ENCODE results near the gene SLC10A6. TPM values are rescaled to one million over a fixed set of nuclear protein-coding genes. Genes with fewer than 3 reads are reported as not detected.

Gene SLC10A6
- total RNA-seq, 2 donors from 2014 or later: 2.8 to 3.6 TPM

GRCh38 chr4:86855572-86855971, 6.4 kb upstream of the SLC10A6 start:
- intact Hi-C loops (cut with DNase I): no loop called here
- DNase-seq (ENCODE audit: low spot score): no peak

GRCh38 chr4:86853209-86853608, 4.0 kb upstream of the SLC10A6 start:
- DNase-seq (ENCODE audit: low spot score): no peak
- intact Hi-C loops (cut with DNase I): no loop called here

GRCh38 chr4:86848136-86848535, 1.0 kb downstream of the SLC10A6 start:
- intact Hi-C loops (cut with DNase I): no loop called here
- DNase-seq (ENCODE audit: low spot score): no peak

- intact Hi-C loops (cut with DNase I): no loop called here
These were observed 1.6 kb downstream of the SLC10A6 start for GRCh38 chr4:86847571-86847970.

GRCh38 chr4:86846921-86847320, 2.3 kb downstream of the SLC10A6 start:
- no peak for DNase-seq (ENCODE audit: low spot score)
- intact Hi-C loops (cut with DNase I): no loop called here

More at GRCh38 chr4:86847571-86847970, 1.6 kb downstream of the SLC10A6 start:
- no peak for DNase-seq (ENCODE audit: low spot score)

- DNase-seq (ENCODE audit: low spot score): no peak
- intact Hi-C loops (cut with DNase I): loop anchor here in 1 of 2 donors (1.0 kb wide), 1 partner anchor 45 kb away; no protein-coding TSS in a partner anchor
These were observed 3.6 kb downstream of the SLC10A6 start for GRCh38 chr4:86845593-86845992.

GRCh38 chr4:86841309-86841708, 7.9 kb downstream of the SLC10A6 start:
- DNase-seq (ENCODE audit: low spot score): no peak
- intact Hi-C loops (cut with DNase I): no loop called here

- intact Hi-C loops (cut with DNase I): no loop called here
- no peak for DNase-seq (ENCODE audit: low spot score)
These were observed 8.3 kb downstream of the SLC10A6 start for GRCh38 chr4:86840858-86841257.

- no peak for DNase-seq (ENCODE audit: low spot score)
- intact Hi-C loops (cut with DNase I): no loop called here
These were observed 11.3 kb downstream of the SLC10A6 start for GRCh38 chr4:86837691-86838503.

GRCh38 chr4:86835677-86836076, 13.5 kb downstream of the SLC10A6 start:
- DNase-seq (ENCODE audit: low spot score): no peak
- intact Hi-C loops (cut with DNase I): no loop called here

GRCh38 chr4:86834901-86835300, 14.3 kb downstream of the SLC10A6 start:
- no peak for DNase-seq (ENCODE audit: low spot score)
- intact Hi-C loops (cut with DNase I): no loop called here

GRCh38 chr4:86833615-86834014, 15.6 kb downstream of the SLC10A6 start:
- no peak for DNase-seq (ENCODE audit: low spot score)
- intact Hi-C loops (cut with DNase I): no loop called here

- DNase-seq (ENCODE audit: low spot score): no peak
- intact Hi-C loops (cut with DNase I): no loop called here
These were observed 17.7 kb downstream of the SLC10A6 start for GRCh38 chr4:86831262-86832130.

- intact Hi-C loops (cut with DNase I): no loop called here
- no peak for DNase-seq (ENCODE audit: low spot score)
These were observed 23.7 kb downstream of the SLC10A6 start for GRCh38 chr4:86825511-86825910.

- no peak for DNase-seq (ENCODE audit: low spot score)
- intact Hi-C loops (cut with DNase I): no loop called here
These were observed 27.0 kb downstream of the SLC10A6 start for GRCh38 chr4:86822136-86822535.

- intact Hi-C loops (cut with DNase I): no loop called here
- no peak for DNase-seq (ENCODE audit: low spot score)
These were observed 28.0 kb downstream of the SLC10A6 start for GRCh38 chr4:86821151-86821550.

GRCh38 chr4:86819561-86819960, 29.6 kb downstream of the SLC10A6 start:
- intact Hi-C loops (cut with DNase I): no loop called here

GRCh38 chr4:86818841-86819240, 30.3 kb downstream of the SLC10A6 start:
- intact Hi-C loops (cut with DNase I): no loop called here
- DNase-seq (ENCODE audit: low spot score): no peak

More at GRCh38 chr4:86819561-86819960, 29.6 kb downstream of the SLC10A6 start:
- no peak for DNase-seq (ENCODE audit: low spot score)

- intact Hi-C loops (cut with DNase I): no loop called here
These were observed 31.0 kb downstream of the SLC10A6 start for GRCh38 chr4:86818211-86818610.

GRCh38 chr4:86816501-86817273, 32.5 kb downstream of the SLC10A6 start:
- intact Hi-C loops (cut with DNase I): no loop called here
- no peak for DNase-seq (ENCODE audit: low spot score)

More at GRCh38 chr4:86818211-86818610, 31.0 kb downstream of the SLC10A6 start:
- DNase-seq (ENCODE audit: low spot score): no peak
